ENCODE data around the gene TNNT2. TPM values are rescaled to one million over a fixed set of nuclear protein-coding genes. Genes with fewer than 3 reads are reported as not detected.

TNNT2 gene
- total and polyA plus RNA-seq, 2 donors (not counting 1 experiment from before 2014, with no cell fraction given): 1.4 TPM; not detected in 1

- Histone ChIP-seq H3K79me2 (ENCODE audit: control insufficient read depth, insufficient read depth, low read length) (no peaks in the 10 kb centered on the region), H2AFZ (ENCODE audit: low read length) (no peak overlapping the region), H3K36me3 (ENCODE audit: control insufficient read depth, insufficient read depth, low read length) (no peaks in the 10 kb centered on the region), H3K4me2 (ENCODE audit: extremely low read depth, insufficient read depth, low read length) (no peak overlapping the region), H3K27ac (ENCODE audit: insufficient read depth, low read length) (no peak overlapping the region), H3K9ac (ENCODE audit: insufficient read depth, low read length) (no peak overlapping the region), H3K9me3 (ENCODE audit: control insufficient read depth, insufficient read depth, low read depth, low read length) (no peaks in the 10 kb centered on the region), H3K4me1 (ENCODE audit: control insufficient read depth, extremely low read depth, insufficient read depth, low read length) (no peaks in the 10 kb centered on the region), H3K4me3 (replicated peaks in 1 of 4; ENCODE audit: control extremely low read depth in 1 of 4, insufficient read depth in 1 of 4, low read depth in 3 of 4, low read length in 4 of 4) (no peak overlapping the region), H3K27me3 (ENCODE audit: control insufficient read depth, insufficient read depth, low read length) (peaks cover 23% of the 10 kb centered on the region), H4K20me1 (ENCODE audit: control insufficient read depth, extremely low read depth, insufficient read depth, low read length) (no peaks in the 10 kb centered on the region)
- TF ChIP-seq CTCF (conservative IDR thresholded peaks at IDR 0.05 in 1 of 2, IDR thresholded peaks at IDR 0.05 in 1 of 2; ENCODE audit: low read depth in 1 of 2, low read length in 2 of 2) (no peak), EZH2 (IDR thresholded peaks at IDR 0.05; ENCODE audit: low read length, missing control alignments) (no peak)
- no peak for DNase-seq (ENCODE audit: low read depth in 2 of 2)
Observed at GRCh38 chr1:201354151-201354900, 23.2 kb downstream of the TNNT2 start.

- DNase-seq (ENCODE audit: low read depth in 2 of 2): no peak
- Histone ChIP-seq H3K27ac (ENCODE audit: insufficient read depth, low read length) (no peak overlapping the region), H3K36me3 (ENCODE audit: control insufficient read depth, insufficient read depth, low read length) (no peaks in the 10 kb centered on the region), H3K4me1 (ENCODE audit: control insufficient read depth, extremely low read depth, insufficient read depth, low read length) (no peaks in the 10 kb centered on the region), H3K9me3 (ENCODE audit: control insufficient read depth, insufficient read depth, low read depth, low read length) (no peaks in the 10 kb centered on the region), H3K27me3 (ENCODE audit: control insufficient read depth, insufficient read depth, low read length) (peaks cover 17% of the 10 kb centered on the region), H3K9ac (ENCODE audit: insufficient read depth, low read length) (no peak overlapping the region), H3K4me2 (ENCODE audit: extremely low read depth, insufficient read depth, low read length) (no peak overlapping the region), H2AFZ (ENCODE audit: low read length) (no peak overlapping the region), H4K20me1 (ENCODE audit: control insufficient read depth, extremely low read depth, insufficient read depth, low read length) (no peaks in the 10 kb centered on the region), H3K79me2 (ENCODE audit: control insufficient read depth, insufficient read depth, low read length) (no peaks in the 10 kb centered on the region), H3K4me3 (replicated peaks in 1 of 4; ENCODE audit: control extremely low read depth in 1 of 4, insufficient read depth in 1 of 4, low read depth in 3 of 4, low read length in 4 of 4) (no peak overlapping the region)
- TF ChIP-seq CTCF (conservative IDR thresholded peaks at IDR 0.05 in 1 of 2, IDR thresholded peaks at IDR 0.05 in 1 of 2; ENCODE audit: low read depth in 1 of 2, low read length in 2 of 2) (no peak), EZH2 (IDR thresholded peaks at IDR 0.05; ENCODE audit: low read length, missing control alignments) (no peak)
Observed at GRCh38 chr1:201353186-201353940, 24.1 kb downstream of the TNNT2 start.

- Histone ChIP-seq H3K27me3 (ENCODE audit: control insufficient read depth, insufficient read depth, low read length) (peaks cover 21% of the 10 kb centered on the region), H3K27ac (ENCODE audit: insufficient read depth, low read length) (no peak overlapping the region), H3K4me2 (ENCODE audit: extremely low read depth, insufficient read depth, low read length) (no peak overlapping the region), H2AFZ (ENCODE audit: low read length) (no peak overlapping the region), H3K9me3 (ENCODE audit: control insufficient read depth, insufficient read depth, low read depth, low read length) (no peaks in the 10 kb centered on the region), H3K79me2 (ENCODE audit: control insufficient read depth, insufficient read depth, low read length) (no peaks in the 10 kb centered on the region), H3K4me3 (replicated peaks in 1 of 4; ENCODE audit: control extremely low read depth in 1 of 4, insufficient read depth in 1 of 4, low read depth in 3 of 4, low read length in 4 of 4) (no peak overlapping the region), H4K20me1 (ENCODE audit: control insufficient read depth, extremely low read depth, insufficient read depth, low read length) (no peaks in the 10 kb centered on the region), H3K9ac (ENCODE audit: insufficient read depth, low read length) (no peak overlapping the region), H3K36me3 (ENCODE audit: control insufficient read depth, insufficient read depth, low read length) (no peaks in the 10 kb centered on the region), H3K4me1 (ENCODE audit: control insufficient read depth, extremely low read depth, insufficient read depth, low read length) (no peaks in the 10 kb centered on the region)
- TF ChIP-seq EZH2 (IDR thresholded peaks at IDR 0.05; ENCODE audit: low read length, missing control alignments): no peak
- TF ChIP-seq CTCF (conservative IDR thresholded peaks at IDR 0.05 in 1 of 2, IDR thresholded peaks at IDR 0.05 in 1 of 2; ENCODE audit: low read depth in 1 of 2, low read length in 2 of 2): no peak
- DNase-seq (ENCODE audit: low read depth in 2 of 2): no peak
Observed at GRCh38 chr1:201351617-201352016, 25.9 kb downstream of the TNNT2 start.

All from fibroblast of lung (primary cell).